Fibroblast of mammary gland (primary cell): Measurements from ENCODE around the gene IL17RB.

ENCODE experiments used
- DNase-seq: peaks from one replicate; pipeline ENCODE4 v3.0.0-alpha.2; 2010; ENCODE audit warnings: low read depth
- H3K4me3 ChIP-seq: 2 replicates; pipeline ENCODE4 v1.5.1; 2011; ENCODE audit warnings: low read depth, mild to moderate bottlenecking, low read length, moderate library complexity; ENCODE audit not compliant: control insufficient read depth
- TF ChIP-seq, protein P1 (sequence below): conservative IDR thresholded peaks from 2 replicates; pipeline ENCODE4 v1.5.1; 2011; ENCODE audit warnings: low read depth, low read length, inconsistent platforms; ENCODE audit not compliant: control insufficient read depth, insufficient read depth

The IL17RB gene

GRCh38 chr3:53845103-53845880, 1.1 kb upstream of the IL17RB start:
- H3K4me3 ChIP-seq, result peak overlapping the region; percentile 29
- DNase-seq, result peak; percentile 24

GRCh38 chr3:53845881-53846133, 561 bp upstream of the IL17RB start:
- peak overlapping the region; percentile 29 for H3K4me3 ChIP-seq
- TF ChIP-seq, protein P1, sequence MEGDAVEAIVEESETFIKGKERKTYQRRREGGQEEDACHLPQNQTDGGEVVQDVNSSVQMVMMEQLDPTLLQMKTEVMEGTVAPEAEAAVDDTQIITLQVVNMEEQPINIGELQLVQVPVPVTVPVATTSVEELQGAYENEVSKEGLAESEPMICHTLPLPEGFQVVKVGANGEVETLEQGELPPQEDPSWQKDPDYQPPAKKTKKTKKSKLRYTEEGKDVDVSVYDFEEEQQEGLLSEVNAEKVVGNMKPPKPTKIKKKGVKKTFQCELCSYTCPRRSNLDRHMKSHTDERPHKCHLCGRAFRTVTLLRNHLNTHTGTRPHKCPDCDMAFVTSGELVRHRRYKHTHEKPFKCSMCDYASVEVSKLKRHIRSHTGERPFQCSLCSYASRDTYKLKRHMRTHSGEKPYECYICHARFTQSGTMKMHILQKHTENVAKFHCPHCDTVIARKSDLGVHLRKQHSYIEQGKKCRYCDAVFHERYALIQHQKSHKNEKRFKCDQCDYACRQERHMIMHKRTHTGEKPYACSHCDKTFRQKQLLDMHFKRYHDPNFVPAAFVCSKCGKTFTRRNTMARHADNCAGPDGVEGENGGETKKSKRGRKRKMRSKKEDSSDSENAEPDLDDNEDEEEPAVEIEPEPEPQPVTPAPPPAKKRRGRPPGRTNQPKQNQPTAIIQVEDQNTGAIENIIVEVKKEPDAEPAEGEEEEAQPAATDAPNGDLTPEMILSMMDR, result no peak
- no peak for DNase-seq

More at GRCh38 chr3:53845103-53845880, 1.1 kb upstream of the IL17RB start:
- TF ChIP-seq, protein P1, result peak; percentile 7

DNA sequence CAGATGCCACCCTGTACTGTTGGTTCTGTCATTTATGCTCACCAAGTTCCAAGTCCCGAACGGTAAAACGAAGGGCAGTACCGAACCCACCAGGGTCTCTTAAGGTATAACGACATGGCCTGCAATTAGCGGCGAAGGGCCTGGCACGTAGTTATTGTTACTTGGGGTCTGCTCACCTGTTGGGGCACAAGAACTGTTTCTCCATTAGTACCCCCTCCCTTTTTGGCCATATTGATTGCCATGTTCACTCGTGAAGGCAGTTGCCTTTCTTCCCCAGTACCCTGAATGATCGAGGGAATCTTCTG, 435 bp downstream of the IL17RB start:
- TF ChIP-seq, protein P1, result no peak
- no peak overlapping the region for H3K4me3 ChIP-seq
- no peak for DNase-seq

DNA sequence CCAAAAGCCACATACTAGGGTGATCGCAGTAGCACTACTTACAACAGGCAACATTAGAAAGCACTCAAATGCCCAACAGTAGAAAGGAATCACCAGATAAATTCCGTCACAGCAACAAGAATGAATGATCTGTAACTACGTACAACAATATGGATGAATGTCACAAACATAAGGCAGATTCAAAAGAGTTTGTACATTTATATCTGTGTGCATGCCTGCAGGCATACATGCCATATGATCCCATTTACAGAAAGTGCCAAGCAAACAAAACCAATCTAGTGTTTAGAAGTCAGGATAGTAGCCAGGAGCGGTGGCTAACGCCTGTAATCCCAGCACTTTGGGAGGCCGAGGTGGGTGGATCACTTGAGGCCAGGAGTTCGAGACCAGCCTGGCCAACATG, 3.5 kb downstream of the IL17RB start:
- no peak for DNase-seq
- H3K4me3 ChIP-seq, result no peak overlapping the region
- TF ChIP-seq, protein P1, result no peak

DNA sequence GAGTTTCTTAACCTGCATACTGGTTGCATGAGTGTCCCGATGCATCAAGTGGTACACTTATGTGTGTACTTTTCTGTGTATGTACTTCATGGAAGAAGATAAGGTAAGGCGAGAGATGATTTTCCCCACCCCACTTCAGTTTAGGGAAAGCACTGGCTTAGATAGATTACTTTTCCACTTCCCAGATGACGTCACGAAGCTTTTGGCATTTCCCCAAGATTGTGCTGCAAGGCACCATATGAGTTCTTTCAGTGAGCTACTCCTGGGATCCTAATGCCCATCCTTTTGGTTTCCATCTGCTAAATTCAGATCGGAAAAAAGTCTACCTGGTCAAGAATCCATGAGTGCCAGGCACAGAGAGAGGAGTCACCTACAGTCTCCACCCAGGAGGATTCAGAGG, 4.5 kb downstream of the IL17RB start:
- peak; percentile 59 for DNase-seq
- TF ChIP-seq, protein P1, result no peak

GRCh38 chr3:53856964-53857363, 10.6 kb downstream of the IL17RB start:
- no peak for DNase-seq
- TF ChIP-seq, protein P1, result no peak
- H3K4me3 ChIP-seq, result no peak overlapping the region

More for the DNA sequence above, 4.5 kb downstream of the IL17RB start:
- H3K4me3 ChIP-seq, result no peak overlapping the region
